H1 (cell line): Measurements from ENCODE around the gene RAB3B.

Experiments
- BACH1 ChIP-seq: IDR thresholded peaks from 2 replicates; pipeline ENCODE4 v1.6.1; 2012; ENCODE audit warnings: low read length, improper control_type of control experiment
- BRCA1 ChIP-seq: IDR thresholded peaks from 2 replicates; pipeline ENCODE4 v1.6.1; 2012; ENCODE audit warnings: low read depth, low read length, improper control_type of control experiment
- CEBPB ChIP-seq: IDR thresholded peaks from 2 replicates; pipeline ENCODE4 v1.6.1; 2012; ENCODE audit warnings: low read depth, low read length
- EZH2 ChIP-seq: fragments of 200-600 bp; sonication (generic); IDR thresholded peaks from 2 replicates; pipeline ENCODE4 v1.7.1; 2012; ENCODE audit warnings: low read depth, mild to moderate bottlenecking, moderate library complexity, low read length, inconsistent platforms; ENCODE audit not compliant: severe bottlenecking
- JUND ChIP-seq: IDR thresholded peaks from 2 replicates; pipeline ENCODE4 v1.6.1; 2011; ENCODE audit warnings: mild to moderate bottlenecking, improper control_type of control experiment, low read length
- PHF8 ChIP-seq: fragments of 200-600 bp; sonication (generic); conservative IDR thresholded peaks from 2 replicates; pipeline ENCODE4 v1.7.1; 2012; ENCODE audit warnings: low read depth, mild to moderate bottlenecking, inconsistent platforms, low read length, moderate library complexity
- RFX5 ChIP-seq: IDR thresholded peaks from 2 replicates; pipeline ENCODE4 v1.6.1; 2011; ENCODE audit warnings: low read depth, low read length, improper control_type of control experiment, borderline replicate concordance
- TAF1 ChIP-seq: IDR thresholded peaks from 2 replicates; pipeline ENCODE4 v1.6.1; 2011; ENCODE audit warnings: mild to moderate bottlenecking, low read depth, low read length
- TF ChIP-seq, protein P1 (sequence below), 3 experiments: IDR thresholded peaks; 1 replicate in 2 of 3; 2 replicates in 1 of 3; pipeline versions ENCODE4 v1.5.1 to v1.6.1; 2011; ENCODE audit warnings: low read length in 3 of 3, mild to moderate bottlenecking in 3 of 3, inconsistent platforms in 2 of 3, low read depth in 1 of 3, moderate library complexity in 1 of 3; ENCODE audit not compliant: insufficient read depth in 1 of 3; ENCODE audit errors: control extremely low read depth in 1 of 3

DNA sequence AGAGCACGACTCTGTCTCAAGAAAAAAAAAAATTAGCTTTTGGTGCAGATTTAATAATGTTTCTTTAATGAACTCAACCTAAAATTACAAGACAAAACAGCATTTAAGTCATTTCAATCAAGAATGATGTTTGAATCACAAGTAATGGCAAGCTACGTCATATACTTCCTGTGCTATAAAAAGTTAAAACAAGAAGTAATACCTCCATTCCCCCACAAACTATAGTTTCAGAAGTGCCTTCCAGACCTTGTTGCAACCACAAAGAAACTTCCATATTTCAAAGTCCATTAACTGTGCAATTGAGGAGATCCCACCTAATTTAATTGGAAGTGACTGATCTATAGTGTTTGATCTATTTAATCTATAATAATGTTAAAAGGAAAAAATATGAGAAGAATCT lies 127.1 kb downstream of the RAB3B start:
- TF ChIP-seq CEBPB (no peak), RFX5 (no peak), BRCA1 (no peak), EZH2 (no peak), PHF8 (no peak), TAF1 (no peak), BACH1 (no peak), JUND (no peak)
- TF ChIP-seq, protein P1, sequence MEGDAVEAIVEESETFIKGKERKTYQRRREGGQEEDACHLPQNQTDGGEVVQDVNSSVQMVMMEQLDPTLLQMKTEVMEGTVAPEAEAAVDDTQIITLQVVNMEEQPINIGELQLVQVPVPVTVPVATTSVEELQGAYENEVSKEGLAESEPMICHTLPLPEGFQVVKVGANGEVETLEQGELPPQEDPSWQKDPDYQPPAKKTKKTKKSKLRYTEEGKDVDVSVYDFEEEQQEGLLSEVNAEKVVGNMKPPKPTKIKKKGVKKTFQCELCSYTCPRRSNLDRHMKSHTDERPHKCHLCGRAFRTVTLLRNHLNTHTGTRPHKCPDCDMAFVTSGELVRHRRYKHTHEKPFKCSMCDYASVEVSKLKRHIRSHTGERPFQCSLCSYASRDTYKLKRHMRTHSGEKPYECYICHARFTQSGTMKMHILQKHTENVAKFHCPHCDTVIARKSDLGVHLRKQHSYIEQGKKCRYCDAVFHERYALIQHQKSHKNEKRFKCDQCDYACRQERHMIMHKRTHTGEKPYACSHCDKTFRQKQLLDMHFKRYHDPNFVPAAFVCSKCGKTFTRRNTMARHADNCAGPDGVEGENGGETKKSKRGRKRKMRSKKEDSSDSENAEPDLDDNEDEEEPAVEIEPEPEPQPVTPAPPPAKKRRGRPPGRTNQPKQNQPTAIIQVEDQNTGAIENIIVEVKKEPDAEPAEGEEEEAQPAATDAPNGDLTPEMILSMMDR (IDR thresholded peaks at IDR 0.05; ENCODE audit: control extremely low read depth in 1 of 3, insufficient read depth in 1 of 3, low read depth in 1 of 3, low read length in 3 of 3), result no peak
